SJSA1 (cell line): ENCODE data around the gene LYZL1. TPM values are rescaled to one million over a fixed set of nuclear protein-coding genes. Genes with fewer than 3 reads are reported as not detected.

ENCODE experiments used
- DNase-seq, 2 experiments: peaks; one replicate each; pipeline ENCODE4 v3.0.0-alpha.2; 2015 to 2020; ENCODE audit warnings: low spot score in 2 of 2, low read depth in 1 of 2
- H3K27ac ChIP-seq: fragments of 250-450 bp; sonication (Bioruptor Pico); 2 replicates; pipeline ENCODE4 v1.5.1; 2020; ENCODE audit warnings: mild to moderate bottlenecking, moderate library complexity
- H3K27me3 ChIP-seq: fragments of 250-450 bp; sonication (Bioruptor Pico); replicated peaks from 2 replicates; pipeline ENCODE4 v1.5.1; 2020; ENCODE audit warnings: mild to moderate bottlenecking, moderate library complexity
- H3K36me3 ChIP-seq: fragments of 250-450 bp; sonication (Bioruptor Pico); 2 replicates; pipeline ENCODE4 v1.5.1; 2020; ENCODE audit warnings: mild to moderate bottlenecking
- H3K4me1 ChIP-seq: fragments of 250-450 bp; sonication (Bioruptor Pico); replicated peaks from 2 replicates; pipeline ENCODE4 v1.6.1; 2021; ENCODE audit warnings: mild to moderate bottlenecking
- H3K4me3 ChIP-seq: fragments of 250-450 bp; sonication (Bioruptor Pico); 2 replicates; pipeline ENCODE4 v1.5.1; 2020; ENCODE audit warnings: mild to moderate bottlenecking
- H3K9me3 ChIP-seq: fragments of 250-450 bp; sonication (Bioruptor Pico); replicated peaks from 2 replicates; pipeline ENCODE4 v1.5.1; 2020; ENCODE audit warnings: mild to moderate bottlenecking
- total RNA-seq: library from RNA; depleted of rRNA; stranded (reverse); fragments of >200 nt; shearing (Covaris generic); gene quantifications from 2 replicates; pipeline ENCODE4 v1.2.3, GENCODE V29; 2014

Gene LYZL1
- total RNA-seq, 1 experiment from 2014 or later = not detected

DNA sequence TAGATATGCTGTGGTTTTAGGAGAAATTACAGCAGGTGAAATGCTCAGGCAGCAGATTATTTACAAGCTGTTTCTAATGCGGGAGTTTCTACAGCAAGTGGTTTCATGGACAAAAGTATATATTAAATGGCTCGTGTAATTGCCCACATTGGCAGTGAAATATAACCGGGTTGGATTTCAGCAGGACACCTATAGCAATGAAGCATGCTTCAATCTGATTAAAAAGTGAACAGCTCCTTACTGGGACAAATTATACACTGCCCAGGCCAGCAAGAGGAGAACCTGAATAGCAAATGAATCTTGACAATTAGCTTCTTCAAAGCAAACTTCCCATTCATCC is 35.2 kb upstream of the LYZL1 start:
- H3K4me1 ChIP-seq = peaks cover 26% of the 10 kb centered on the region
- H3K9me3 ChIP-seq = no peaks in the 10 kb centered on the region
- no peaks in the 10 kb centered on the region for H3K36me3 ChIP-seq
- no peak for DNase-seq
- H3K4me3 ChIP-seq = no peak overlapping the region
- H3K27ac ChIP-seq = no peak overlapping the region
- no peaks in the 10 kb centered on the region for H3K27me3 ChIP-seq

DNA sequence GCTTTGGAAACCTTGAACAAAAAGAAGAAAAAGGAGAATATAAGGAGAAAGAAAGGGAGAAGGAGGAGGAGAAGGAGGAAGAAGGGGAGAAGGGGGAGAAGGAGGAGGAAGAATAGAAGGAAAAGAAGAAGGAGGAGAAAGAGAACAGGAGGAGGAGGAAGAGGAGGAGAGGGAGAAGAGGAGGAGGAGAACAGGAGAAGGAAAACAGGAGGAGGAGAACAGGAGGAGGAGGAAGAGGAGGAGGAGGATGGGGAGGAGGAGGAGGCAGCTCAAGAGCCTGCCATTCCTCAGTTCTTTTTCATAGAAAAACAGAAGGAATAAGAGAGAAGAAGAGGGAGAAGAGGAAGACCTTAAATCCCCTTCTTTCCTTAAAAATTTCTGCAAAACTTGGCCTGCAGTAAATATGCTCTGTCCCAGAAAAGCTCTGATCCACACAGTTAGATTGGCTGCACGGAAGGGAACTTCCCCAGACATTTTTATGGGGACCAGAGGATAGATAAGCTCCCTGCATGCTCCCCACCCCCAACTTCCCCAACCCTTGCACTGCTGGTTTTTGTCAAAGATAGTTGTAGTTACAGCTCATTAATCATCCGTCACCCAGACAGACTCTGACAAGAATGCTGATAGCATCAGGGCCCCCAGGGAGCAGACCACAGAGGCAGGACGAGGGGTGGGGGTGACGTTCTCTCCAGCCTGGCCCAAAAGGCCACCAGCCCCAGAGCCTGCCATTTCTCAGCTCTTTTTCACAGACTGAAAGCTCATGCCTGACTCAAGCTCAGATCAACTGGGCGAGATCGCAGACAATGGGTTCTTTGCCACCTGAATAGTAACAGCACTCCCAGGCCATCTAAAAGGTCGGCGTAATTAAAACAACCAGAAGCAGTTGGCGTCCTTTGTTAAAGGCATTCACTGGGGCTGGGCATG is 34.5 kb upstream of the LYZL1 start:
- no peaks in the 10 kb centered on the region for H3K27me3 ChIP-seq
- H3K27ac ChIP-seq = no peak overlapping the region
- no peaks in the 10 kb centered on the region for H3K9me3 ChIP-seq
- no peak for DNase-seq
- H3K36me3 ChIP-seq = no peaks in the 10 kb centered on the region
- no peak overlapping the region for H3K4me3 ChIP-seq
- peaks cover 26% of the 10 kb centered on the region for H3K4me1 ChIP-seq

- Histone ChIP-seq H3K4me3 (no peak overlapping the region), H3K27ac (no peak overlapping the region), H3K9me3 (no peaks in the 10 kb centered on the region), H3K27me3 (no peaks in the 10 kb centered on the region), H3K4me1 (peaks cover 26% of the 10 kb centered on the region), H3K36me3 (no peaks in the 10 kb centered on the region)
- DNase-seq = no peak
Observed at GRCh38 chr10:29255104-29255503, 33.8 kb upstream of the LYZL1 start.

DNA sequence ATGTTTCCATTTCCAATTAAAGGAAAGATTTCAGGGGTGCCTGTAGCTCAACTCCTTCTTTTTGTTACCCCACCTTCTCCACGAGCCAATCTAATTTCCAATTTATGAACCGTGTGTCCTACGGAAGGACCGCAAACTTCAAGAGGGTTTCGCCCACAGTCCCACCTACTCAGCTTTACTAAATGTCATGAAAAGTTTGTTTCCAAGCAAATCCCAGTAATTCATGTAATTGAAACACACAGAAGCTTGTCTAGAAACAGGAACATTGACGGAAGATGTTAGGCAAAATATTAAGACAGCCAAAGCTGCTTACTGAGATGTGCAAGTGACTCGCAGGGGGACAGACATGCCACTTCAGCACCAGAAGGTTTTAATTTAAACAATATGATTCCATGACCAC is 32.9 kb upstream of the LYZL1 start:
- Histone ChIP-seq H3K27ac (no peak overlapping the region), H3K27me3 (no peaks in the 10 kb centered on the region)

GRCh38 chr10:29256586-29256985 is 32.3 kb upstream of the LYZL1 start:
- Histone ChIP-seq H3K9me3 (no peaks in the 10 kb centered on the region), H3K4me3 (no peak overlapping the region), H3K27me3 (no peaks in the 10 kb centered on the region), H3K4me1 (peaks cover 26% of the 10 kb centered on the region), H3K27ac (no peak overlapping the region), H3K36me3 (no peaks in the 10 kb centered on the region)
- no peak for DNase-seq

More for the DNA sequence above, 32.9 kb upstream of the LYZL1 start:
- Histone ChIP-seq H3K9me3 (no peaks in the 10 kb centered on the region), H3K4me1 (peaks cover 26% of the 10 kb centered on the region), H3K4me3 (no peak overlapping the region), H3K36me3 (no peaks in the 10 kb centered on the region)
- no peak for DNase-seq

DNA sequence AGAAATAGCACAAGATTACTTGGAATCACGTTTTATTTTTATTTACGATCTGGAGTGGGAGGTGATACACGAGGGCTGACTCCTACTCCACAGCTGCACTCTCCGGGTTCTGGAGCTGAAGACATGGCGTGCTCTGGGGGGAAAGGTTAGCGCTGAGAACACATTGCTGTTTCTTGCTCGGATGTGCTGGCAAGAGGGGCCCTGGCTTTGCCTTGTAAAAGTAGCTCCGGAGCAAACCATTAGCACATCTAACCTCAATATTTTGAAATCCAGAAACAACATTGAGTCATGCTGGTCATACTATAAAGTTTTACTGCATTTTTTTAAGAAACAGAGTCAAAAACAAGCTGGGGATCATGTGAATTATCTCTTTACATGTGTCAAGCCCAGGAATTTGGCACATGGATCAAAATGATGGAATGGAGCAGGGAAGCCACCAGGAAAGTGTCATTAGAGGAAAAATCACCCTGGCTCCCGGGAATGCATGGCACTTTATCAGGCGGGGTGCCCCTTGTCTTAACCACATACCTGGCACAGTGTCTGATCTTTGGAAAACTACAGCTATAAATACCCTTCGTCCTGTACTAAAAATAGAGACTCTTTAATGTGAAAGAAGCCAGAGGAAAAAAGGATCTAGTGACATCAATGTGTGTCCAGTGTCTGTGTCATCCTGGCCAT is 31.6 kb upstream of the LYZL1 start:
- Histone ChIP-seq H3K4me1 (peaks cover 26% of the 10 kb centered on the region), H3K27ac (peak overlapping the region; percentile 7; the same call in 1 of the 2 replicates), H3K4me3 (no peak overlapping the region), H3K36me3 (no peaks in the 10 kb centered on the region), H3K9me3 (no peaks in the 10 kb centered on the region), H3K27me3 (no peaks in the 10 kb centered on the region)
- peak in 1 of 2 experiments; percentile 56 for DNase-seq

DNA sequence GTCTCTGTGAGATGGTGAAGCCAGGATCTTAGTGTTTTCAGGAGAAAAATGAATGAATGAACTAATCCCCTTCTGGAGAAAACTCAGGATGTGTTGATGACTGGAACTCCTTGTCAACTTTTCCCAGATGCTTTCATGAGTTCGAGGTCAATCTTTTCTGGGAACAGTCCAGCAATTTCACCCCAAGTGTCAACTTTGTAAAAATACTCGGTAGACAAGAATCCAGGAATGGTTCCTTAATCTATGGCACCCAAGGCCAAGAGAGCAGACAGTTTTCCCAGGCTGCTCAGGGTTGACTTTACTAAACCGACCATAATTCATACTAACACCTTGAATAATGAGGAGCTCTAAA is 31.1 kb upstream of the LYZL1 start:
- Histone ChIP-seq H3K4me3 (no peak overlapping the region), H3K36me3 (no peaks in the 10 kb centered on the region), H3K27me3 (no peaks in the 10 kb centered on the region), H3K4me1 (peaks cover 26% of the 10 kb centered on the region), H3K27ac (no peak overlapping the region; the same call in 1 of the 2 replicates), H3K9me3 (no peaks in the 10 kb centered on the region)
- DNase-seq = no peak

GRCh38 chr10:29259498-29259897 is 29.4 kb upstream of the LYZL1 start:
- DNase-seq = no peak
- Histone ChIP-seq H3K9me3 (no peaks in the 10 kb centered on the region), H3K4me1 (peaks cover 22% of the 10 kb centered on the region), H3K36me3 (no peaks in the 10 kb centered on the region), H3K27me3 (no peaks in the 10 kb centered on the region), H3K4me3 (no peak overlapping the region), H3K27ac (no peak overlapping the region)

DNA sequence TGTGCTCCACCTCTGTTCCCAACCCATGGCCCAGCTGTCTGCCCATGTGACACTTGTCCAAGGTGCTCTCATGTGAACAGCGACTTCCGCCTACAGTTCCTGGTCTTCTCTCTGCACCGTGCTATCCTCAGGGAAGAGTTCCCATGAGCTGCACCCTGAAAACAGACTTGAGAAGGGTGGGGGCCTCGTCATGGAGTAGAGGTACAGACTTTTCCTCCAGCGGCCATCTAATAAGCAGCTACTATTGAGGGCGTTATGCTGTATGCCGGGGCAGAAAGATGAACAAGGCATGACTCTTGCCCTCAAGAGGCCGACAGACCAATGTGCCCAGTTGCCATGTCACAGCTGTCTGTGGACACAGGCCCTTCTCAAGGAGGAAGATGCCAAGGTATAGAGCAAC is 25.4 kb upstream of the LYZL1 start:
- Histone ChIP-seq H3K9me3 (no peaks in the 10 kb centered on the region), H3K36me3 (no peaks in the 10 kb centered on the region), H3K27ac (no peak overlapping the region), H3K27me3 (no peaks in the 10 kb centered on the region), H3K4me1 (no peaks in the 10 kb centered on the region), H3K4me3 (no peak overlapping the region)
- DNase-seq = no peak

DNA sequence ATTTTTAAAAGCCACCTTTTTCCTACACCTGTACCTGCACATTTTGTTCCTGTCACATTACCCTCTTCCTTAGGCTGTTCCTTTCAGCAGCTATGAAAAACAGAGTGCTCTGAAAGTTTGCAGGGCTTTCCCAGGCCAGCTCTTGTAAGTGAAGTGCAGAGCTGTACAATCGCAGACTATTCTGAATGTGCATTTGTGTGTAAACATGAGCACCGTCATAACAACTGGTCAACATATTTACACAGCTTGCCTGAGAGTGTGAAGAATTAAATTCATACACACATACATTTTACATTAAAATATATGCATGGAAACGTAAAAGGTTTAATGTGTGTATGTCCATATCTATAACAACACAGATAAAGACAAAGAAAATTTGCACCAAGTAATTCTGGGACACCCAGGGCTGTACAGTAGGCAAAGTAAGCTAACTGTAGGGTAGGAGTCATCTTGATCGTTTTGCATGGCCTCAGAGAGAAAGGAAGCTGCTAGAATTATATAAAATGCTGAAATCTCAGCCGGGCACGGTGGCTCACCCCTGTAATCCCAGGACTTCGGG is 23.6 kb upstream of the LYZL1 start:
- Histone ChIP-seq H3K9me3 (no peaks in the 10 kb centered on the region), H3K27me3 (no peaks in the 10 kb centered on the region), H3K4me3 (no peak overlapping the region), H3K27ac (no peak overlapping the region), H3K4me1 (no peaks in the 10 kb centered on the region), H3K36me3 (no peaks in the 10 kb centered on the region)
- no peak for DNase-seq

GRCh38 chr10:29266641-29267040 is 22.2 kb upstream of the LYZL1 start:
- Histone ChIP-seq H3K36me3 (no peaks in the 10 kb centered on the region), H3K4me3 (no peak overlapping the region), H3K4me1 (no peaks in the 10 kb centered on the region), H3K27ac (no peak overlapping the region), H3K9me3 (no peaks in the 10 kb centered on the region), H3K27me3 (no peaks in the 10 kb centered on the region)
- DNase-seq = no peak

GRCh38 chr10:29268011-29268410 is 20.9 kb upstream of the LYZL1 start:
- Histone ChIP-seq H3K4me3 (no peak overlapping the region), H3K9me3 (no peaks in the 10 kb centered on the region), H3K27me3 (no peaks in the 10 kb centered on the region), H3K27ac (no peak overlapping the region), H3K36me3 (no peaks in the 10 kb centered on the region), H3K4me1 (no peaks in the 10 kb centered on the region)
- DNase-seq = no peak

GRCh38 chr10:29269486-29269885 is 19.4 kb upstream of the LYZL1 start:
- Histone ChIP-seq H3K27ac (no peak overlapping the region), H3K4me1 (no peaks in the 10 kb centered on the region), H3K4me3 (no peak overlapping the region), H3K9me3 (no peaks in the 10 kb centered on the region), H3K27me3 (no peaks in the 10 kb centered on the region), H3K36me3 (no peaks in the 10 kb centered on the region)
- no peak for DNase-seq

GRCh38 chr10:29270883-29271282 is 18.0 kb upstream of the LYZL1 start:
- no peaks in the 10 kb centered on the region for H3K9me3 ChIP-seq
- no peak for DNase-seq

More at GRCh38 chr10:29270883-29271282, 18.0 kb upstream of the LYZL1 start:
- Histone ChIP-seq H3K4me1 (no peaks in the 10 kb centered on the region), H3K27me3 (no peaks in the 10 kb centered on the region), H3K36me3 (no peaks in the 10 kb centered on the region), H3K27ac (no peak overlapping the region), H3K4me3 (no peak overlapping the region)
